ENCODE data around the gene CFAP45. TPM values are rescaled to one million over a fixed set of nuclear protein-coding genes. Genes with fewer than 3 reads are reported as not detected.

The CFAP45 gene
- total RNA-seq, 1 donor from 2014 or later, result 0.74 TPM

- TF ChIP-seq, protein P1, sequence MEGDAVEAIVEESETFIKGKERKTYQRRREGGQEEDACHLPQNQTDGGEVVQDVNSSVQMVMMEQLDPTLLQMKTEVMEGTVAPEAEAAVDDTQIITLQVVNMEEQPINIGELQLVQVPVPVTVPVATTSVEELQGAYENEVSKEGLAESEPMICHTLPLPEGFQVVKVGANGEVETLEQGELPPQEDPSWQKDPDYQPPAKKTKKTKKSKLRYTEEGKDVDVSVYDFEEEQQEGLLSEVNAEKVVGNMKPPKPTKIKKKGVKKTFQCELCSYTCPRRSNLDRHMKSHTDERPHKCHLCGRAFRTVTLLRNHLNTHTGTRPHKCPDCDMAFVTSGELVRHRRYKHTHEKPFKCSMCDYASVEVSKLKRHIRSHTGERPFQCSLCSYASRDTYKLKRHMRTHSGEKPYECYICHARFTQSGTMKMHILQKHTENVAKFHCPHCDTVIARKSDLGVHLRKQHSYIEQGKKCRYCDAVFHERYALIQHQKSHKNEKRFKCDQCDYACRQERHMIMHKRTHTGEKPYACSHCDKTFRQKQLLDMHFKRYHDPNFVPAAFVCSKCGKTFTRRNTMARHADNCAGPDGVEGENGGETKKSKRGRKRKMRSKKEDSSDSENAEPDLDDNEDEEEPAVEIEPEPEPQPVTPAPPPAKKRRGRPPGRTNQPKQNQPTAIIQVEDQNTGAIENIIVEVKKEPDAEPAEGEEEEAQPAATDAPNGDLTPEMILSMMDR (IDR thresholded peaks at IDR 0.05; ENCODE audit: unreplicated experiment), result no peak
- H3K9me3 Mint-ChIP-seq (ENCODE audit: low read depth), result no peaks in the 10 kb centered on the region
- H3K4me1 Mint-ChIP-seq (ENCODE audit: low read depth), result no peaks in the 10 kb centered on the region
- H3K27ac Mint-ChIP-seq, result no peak overlapping the region
- H3K4me3 Mint-ChIP-seq (ENCODE audit: low read depth), result no peak overlapping the region
- no peaks in the 10 kb centered on the region for H3K36me3 Mint-ChIP-seq (ENCODE audit: insufficient read depth)
- peaks cover 23% of the 10 kb centered on the region for H3K27me3 Mint-ChIP-seq
- no peak for DNase-seq (ENCODE audit: low spot score, unreplicated experiment)
These were observed 18.1 kb downstream of the CFAP45 start for GRCh38 chr1:159881622-159882526.

GRCh38 chr1:159880430-159880829 is 19.5 kb downstream of the CFAP45 start:
- H3K4me3 Mint-ChIP-seq (ENCODE audit: low read depth), result no peak overlapping the region
- TF ChIP-seq, protein P1 (IDR thresholded peaks at IDR 0.05; ENCODE audit: unreplicated experiment), result no peak
- H3K36me3 Mint-ChIP-seq (ENCODE audit: insufficient read depth), result peaks cover 1% of the 10 kb centered on the region
- peaks cover 26% of the 10 kb centered on the region for H3K27me3 Mint-ChIP-seq
- no peak overlapping the region for H3K27ac Mint-ChIP-seq
- no peaks in the 10 kb centered on the region for H3K9me3 Mint-ChIP-seq (ENCODE audit: low read depth)
- H3K4me1 Mint-ChIP-seq (ENCODE audit: low read depth), result no peaks in the 10 kb centered on the region
- DNase-seq (ENCODE audit: low spot score, unreplicated experiment), result no peak

DNA sequence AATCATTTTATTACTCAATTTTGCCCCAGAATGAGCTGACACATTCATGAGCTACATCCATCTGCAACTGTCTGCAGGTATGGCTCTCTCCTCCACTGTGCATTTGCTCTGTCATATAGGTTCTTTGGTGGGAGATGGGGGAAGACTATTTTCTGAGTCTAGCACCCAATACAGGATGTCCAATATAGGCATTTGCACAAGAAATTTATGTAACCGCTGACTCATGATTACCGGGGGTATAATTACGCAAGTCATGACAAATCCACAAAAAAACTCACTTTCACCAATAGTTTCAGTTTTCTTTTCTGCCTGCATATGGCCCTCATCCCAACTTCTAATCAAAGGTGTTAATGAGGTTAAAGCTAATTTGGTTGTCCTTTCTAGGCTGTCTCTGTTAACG is 20.0 kb downstream of the CFAP45 start:
- H3K4me3 Mint-ChIP-seq (ENCODE audit: low read depth), result no peak overlapping the region
- peaks cover 26% of the 10 kb centered on the region for H3K27me3 Mint-ChIP-seq
- TF ChIP-seq, protein P1 (IDR thresholded peaks at IDR 0.05; ENCODE audit: unreplicated experiment), result no peak
- H3K9me3 Mint-ChIP-seq (ENCODE audit: low read depth), result no peaks in the 10 kb centered on the region
- no peak for DNase-seq (ENCODE audit: low spot score, unreplicated experiment)
- H3K4me1 Mint-ChIP-seq (ENCODE audit: low read depth), result no peaks in the 10 kb centered on the region
- no peak overlapping the region for H3K27ac Mint-ChIP-seq
- peaks cover 1% of the 10 kb centered on the region for H3K36me3 Mint-ChIP-seq (ENCODE audit: insufficient read depth)

DNA sequence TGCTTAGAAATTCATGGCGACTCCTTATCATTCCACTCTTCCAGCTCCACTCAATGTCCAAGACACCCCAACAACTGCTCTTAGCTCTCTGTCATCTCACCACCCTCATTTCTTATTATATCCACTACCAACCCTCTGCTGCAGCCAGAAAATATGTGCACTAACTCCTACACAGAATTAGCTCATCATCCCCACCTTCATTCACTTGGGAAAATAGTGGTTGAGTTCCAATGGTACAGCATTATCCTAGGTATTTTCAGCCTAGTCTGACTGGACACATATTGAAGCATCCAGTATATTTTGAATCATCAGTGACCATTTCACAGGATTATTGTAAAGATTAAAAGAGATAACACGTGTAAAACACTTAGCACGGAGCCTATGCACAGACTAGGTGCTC is 20.8 kb downstream of the CFAP45 start:
- H3K4me3 Mint-ChIP-seq (ENCODE audit: low read depth), result no peak overlapping the region
- no peak for DNase-seq (ENCODE audit: low spot score, unreplicated experiment)
- H3K36me3 Mint-ChIP-seq (ENCODE audit: insufficient read depth), result peaks cover 1% of the 10 kb centered on the region
- H3K9me3 Mint-ChIP-seq (ENCODE audit: low read depth), result no peaks in the 10 kb centered on the region
- H3K4me1 Mint-ChIP-seq (ENCODE audit: low read depth), result no peaks in the 10 kb centered on the region
- no peak overlapping the region for H3K27ac Mint-ChIP-seq
- peaks cover 27% of the 10 kb centered on the region for H3K27me3 Mint-ChIP-seq
- TF ChIP-seq, protein P1 (IDR thresholded peaks at IDR 0.05; ENCODE audit: unreplicated experiment), result no peak

- no peaks in the 10 kb centered on the region for H3K4me1 Mint-ChIP-seq (ENCODE audit: low read depth)
- H3K27me3 Mint-ChIP-seq, result peaks cover 37% of the 10 kb centered on the region
These were observed 22.1 kb downstream of the CFAP45 start for GRCh38 chr1:159877695-159878444.

More at GRCh38 chr1:159877695-159878444, 22.1 kb downstream of the CFAP45 start:
- H3K27ac Mint-ChIP-seq, result no peak overlapping the region
- TF ChIP-seq, protein P1 (IDR thresholded peaks at IDR 0.05; ENCODE audit: unreplicated experiment), result no peak
- H3K36me3 Mint-ChIP-seq (ENCODE audit: insufficient read depth), result peaks cover 1% of the 10 kb centered on the region
- H3K4me3 Mint-ChIP-seq (ENCODE audit: low read depth), result no peak overlapping the region
- no peaks in the 10 kb centered on the region for H3K9me3 Mint-ChIP-seq (ENCODE audit: low read depth)
- no peak for DNase-seq (ENCODE audit: low spot score, unreplicated experiment)
